ENCODE measurements around the gene RHOB. TPM values are rescaled to one million over a fixed set of nuclear protein-coding genes. Genes with fewer than 3 reads are reported as not detected.
A peak's percentile ranks its signal among the peaks of the same experiment; 100 is the strongest.
"Not testable (repeated sequence)": the region's sequence is repeated elsewhere in the genome, so short reads cannot be mapped to it uniquely, and the experiment has no call there.

Gene RHOB
- total and polyA plus RNA-seq, 8 donors = 143 to 1,146 (median 424) TPM

- intact Hi-C loops (cut with DNase I; ENCODE audit: low total_unique reads) = no loop called here
- 84 to 92% (median 89%) methylated on average over 9 of the region's 9 CpGs for WGBS, 5 donors
- Histone ChIP-seq H3K9me3 (no peaks in the 10 kb centered on the region), H3K36me3 (no peaks in the 10 kb centered on the region), H3K4me3 (no peak overlapping the region), H3K27ac (peak overlapping the region in 2 of 5 donors; percentile 18 to 77), H3K27me3 (no peaks in the 10 kb centered on the region), H3K4me1 (peaks cover 0 to 32% (median 10%) of the 10 kb centered on the region in 4 donors)
- TF ChIP-seq POLR2AphosphoS5 (IDR thresholded peaks at IDR 0.05) (no peak), POLR2A (IDR thresholded peaks at IDR 0.05) (no peak), EP300 (IDR thresholded peaks at IDR 0.05) (no peak), CTCF (IDR thresholded peaks at IDR 0.05) (no peak)
- DNase-seq = peak in 1 of 2 donors; percentile 21
Measured at GRCh38 chr2:20488201-20488641, 41.3 kb downstream of the RHOB start.

GRCh38 chr2:20488782-20489181, 41.9 kb downstream of the RHOB start:
- intact Hi-C loops (cut with DNase I; ENCODE audit: low total_unique reads) = no loop called here
- no peaks in the 10 kb centered on the region for H3K36me3 ChIP-seq
- peak overlapping the region in 2 of 5 donors; percentile 18 to 77 for H3K27ac ChIP-seq
- H3K4me1 ChIP-seq = peaks cover 0 to 26% (median 7%) of the 10 kb centered on the region in 4 donors
- no peaks in the 10 kb centered on the region for H3K27me3 ChIP-seq
- TF ChIP-seq POLR2A (IDR thresholded peaks at IDR 0.05) (no peak), EP300 (IDR thresholded peaks at IDR 0.05) (no peak)
- H3K9me3 ChIP-seq = no peaks in the 10 kb centered on the region
- no peak for DNase-seq
- no peak overlapping the region for H3K4me3 ChIP-seq
- 66 to 78% (median 70%) methylated on average over 5 of the region's 5 CpGs for WGBS, 5 donors

- Histone ChIP-seq H3K36me3 (no peaks in the 10 kb centered on the region), H3K4me3 (no peak overlapping the region), H3K27me3 (no peaks in the 10 kb centered on the region), H3K27ac (peak overlapping the region in 3 of 5 donors; percentile 36 to 77 (median 57)), H3K4me1 (peaks cover 0 to 20% (median 5%) of the 10 kb centered on the region in 4 donors), H3K9me3 (no peaks in the 10 kb centered on the region)
- TF ChIP-seq POLR2AphosphoS5 (IDR thresholded peaks at IDR 0.05) (peak; percentile 24 to 87 (median 80)), CTCF (IDR thresholded peaks at IDR 0.05) (no peak), POLR2A (IDR thresholded peaks at IDR 0.05) (no peak), EP300 (IDR thresholded peaks at IDR 0.05) (peak; percentile 97)
- peak in 1 of 2 donors; percentile 89 for DNase-seq
- 72 to 88% (median 83%) methylated on average over 12 to 14 of the region's 14 CpGs for WGBS, 5 donors
- intact Hi-C loops (cut with DNase I; ENCODE audit: low total_unique reads) = no loop called here
Measured at GRCh38 chr2:20490300-20491181, 43.7 kb downstream of the RHOB start.

GRCh38 chr2:20491739-20492531, 45.1 kb downstream of the RHOB start:
- no peaks in the 10 kb centered on the region for H3K9me3 ChIP-seq
- H3K27ac ChIP-seq = peak overlapping the region in 3 of 5 donors; percentile 9 to 77 (median 57)
- H3K4me3 ChIP-seq = no peak overlapping the region
- H3K36me3 ChIP-seq = no peaks in the 10 kb centered on the region
- DNase-seq = peak in 1 of 2 donors; percentile 86
- 50 to 81% (median 70%) methylated on average over 10 to 15 of the region's 15 CpGs for WGBS, 5 donors
- intact Hi-C loops (cut with DNase I; ENCODE audit: low total_unique reads) = no loop called here
- TF ChIP-seq EP300 (IDR thresholded peaks at IDR 0.05) = no peak
- peaks cover 0 to 20% (median 5%) of the 10 kb centered on the region in 4 donors for H3K4me1 ChIP-seq
- H3K27me3 ChIP-seq = no peaks in the 10 kb centered on the region

GRCh38 chr2:20493095-20493494, 46.2 kb downstream of the RHOB start:
- H3K27ac ChIP-seq; H3K4me3 ChIP-seq; H3K36me3 ChIP-seq; H3K9me3 ChIP-seq; DNase-seq; H3K27me3 ChIP-seq; intact Hi-C loops (cut with DNase I; ENCODE audit: low total_unique reads): not testable (repeated sequence)
- H3K4me1 ChIP-seq = peaks cover 0 to 20% (median 5%) of the 10 kb centered on the region in 4 donors
- WGBS, 5 donors = 87 to 100% (median 93%) methylated on average over 3 of the region's 3 CpGs
